Small intestine (tissue), 7 donors: ENCODE data around the gene ADI1. TPM values are rescaled to one million over a fixed set of nuclear protein-coding genes. Genes with fewer than 3 reads are reported as not detected.
A peak's percentile ranks its signal among the peaks of the same experiment; 100 is the strongest.

Experiments
- DNase-seq, 2 donors: peaks; one replicate each; pipeline versions ENCODE4 v3.0.0 to v3.0.0-alpha.2; 2013
- FAIRE-seq: peaks from 2 replicates; lab custom pipeline; 2012; peaks lifted over from hg19 to GRCh38; lab: Jason Lieb, UNC
- H3K27ac ChIP-seq, 3 donors: one replicate each; pipeline ENCODE4 v1.5.1; 2013; ENCODE audit warnings: low read length in 2 of 3, mild to moderate bottlenecking in 2 of 3, control low read depth in 1 of 3, inconsistent platforms in 1 of 3, low read depth in 1 of 3, moderate library complexity in 1 of 3
- H3K27me3 ChIP-seq, 3 donors: one replicate each; pipeline ENCODE4 v1.6.1; 2013; ENCODE audit warnings: low read length in 3 of 3, inconsistent platforms in 1 of 3; ENCODE audit not compliant: control insufficient read depth in 3 of 3, insufficient read depth in 3 of 3
- H3K36me3 ChIP-seq, 3 donors: one replicate each; pipeline ENCODE4 v1.6.1; 2013; ENCODE audit warnings: low read length in 3 of 3, inconsistent platforms in 1 of 3, low read depth in 1 of 3, mild to moderate bottlenecking in 1 of 3, moderate library complexity in 1 of 3; ENCODE audit not compliant: control insufficient read depth in 3 of 3, insufficient read depth in 2 of 3
- H3K4me1 ChIP-seq, 3 donors: one replicate each; pipeline ENCODE4 v1.6.1; 2013; ENCODE audit warnings: low read length in 2 of 3, inconsistent platforms in 1 of 3, low read depth in 1 of 3, mild to moderate bottlenecking in 1 of 3, moderate library complexity in 1 of 3; ENCODE audit not compliant: control insufficient read depth in 3 of 3, insufficient read depth in 2 of 3
- H3K4me3 ChIP-seq, 3 donors: one replicate each; pipeline ENCODE4 v1.5.1; 2013; ENCODE audit warnings: low read length in 3 of 3, control low read depth in 1 of 3, inconsistent platforms in 1 of 3, low read depth in 1 of 3, mild to moderate bottlenecking in 1 of 3, moderate library complexity in 1 of 3
- H3K9me3 ChIP-seq, 2 donors: one replicate each; pipeline ENCODE4 v1.6.1; 2013; ENCODE audit warnings: low read depth in 1 of 2, low read length in 1 of 2; ENCODE audit not compliant: control insufficient read depth in 2 of 2, insufficient read depth in 1 of 2
- WGBS, 3 donors: extraction: QIAGEN DNeasy Blood & Tissue Kit; methylation state at CpG; one replicate each; pipeline ENCODE4 v1.1.7; 2013; 5-methylcytosine and 5-hydroxymethylcytosine counted together
- polyA plus RNA-seq, 4 donors: library from polyadenylated mRNA; stranded (reverse) in 3 of 4; unstranded in 1 of 4; fragments of 200-250 nt in 3 of 4; fragments of 120-200 nt in 1 of 4; gene quantifications; one replicate each; pipeline versions ENCODE4 v1.2.1 to v1.2.3, GENCODE V29; 2013
- donor health status: healthy with polysubstance abuse.
- donor health status: control.
- donor health status: control.
- donor health status: Bipolar disorder and iron deficiency.
- donor health status: healthy.

ADI1 gene
- polyA plus RNA-seq, 4 donors, result 65.4 to 615 (median 197) TPM

DNA sequence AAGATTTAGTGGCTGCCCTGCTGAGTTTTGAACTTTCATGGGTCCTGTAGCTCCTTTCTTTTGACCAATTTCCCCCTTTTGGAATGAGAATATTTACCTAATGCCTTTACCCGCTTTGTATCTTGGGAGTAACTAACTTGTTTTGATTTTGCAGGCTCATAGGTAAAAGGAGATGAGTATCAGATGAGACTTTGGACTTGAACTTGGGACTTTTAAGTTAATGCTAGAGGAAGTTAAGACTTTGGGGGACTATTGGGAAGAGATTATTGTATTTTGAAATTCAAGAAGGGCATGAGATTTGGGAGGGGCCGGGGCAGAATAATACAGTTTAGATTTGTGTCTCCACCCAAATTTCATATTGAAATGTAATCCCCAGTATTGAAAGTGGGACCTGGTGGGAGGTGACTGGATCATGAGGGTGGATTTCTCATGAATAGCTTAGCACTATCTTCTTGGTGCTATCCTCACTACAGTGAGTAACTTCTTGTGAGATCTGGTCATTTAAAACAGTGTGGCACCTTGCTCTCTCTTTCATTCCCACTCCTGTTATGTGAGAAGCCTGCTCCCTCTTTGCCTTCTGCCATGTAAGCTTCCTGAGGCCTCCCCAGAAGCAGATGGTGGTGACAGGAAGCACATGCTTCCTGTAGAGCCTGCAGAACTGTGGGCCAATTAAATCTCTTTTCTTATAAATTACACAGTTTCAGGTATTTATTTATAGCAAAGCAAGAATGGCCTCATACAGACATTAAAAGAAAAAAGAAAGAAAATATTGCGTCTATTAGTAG, 6.1 kb downstream of the ADI1 start:
- H3K27me3 ChIP-seq, result no peaks in the 10 kb centered on the region
- 60 to 82% (median 67%) methylated on average over 3 of the region's 3 CpGs for WGBS, 3 donors
- H3K9me3 ChIP-seq, result peaks cover 0 to 15% of the 10 kb centered on the region in 2 donors
- H3K4me1 ChIP-seq, result peaks cover 5 to 13% (median 7%) of the 10 kb centered on the region in 3 donors
- H3K36me3 ChIP-seq, result peaks cover 7 to 30% (median 15%) of the 10 kb centered on the region in 3 donors
- H3K27ac ChIP-seq, result peak overlapping the region in 1 of 3 donors; percentile 64
- DNase-seq (peak; percentile 52 to 73), FAIRE-seq (no peak)
- no peak overlapping the region for H3K4me3 ChIP-seq

DNA sequence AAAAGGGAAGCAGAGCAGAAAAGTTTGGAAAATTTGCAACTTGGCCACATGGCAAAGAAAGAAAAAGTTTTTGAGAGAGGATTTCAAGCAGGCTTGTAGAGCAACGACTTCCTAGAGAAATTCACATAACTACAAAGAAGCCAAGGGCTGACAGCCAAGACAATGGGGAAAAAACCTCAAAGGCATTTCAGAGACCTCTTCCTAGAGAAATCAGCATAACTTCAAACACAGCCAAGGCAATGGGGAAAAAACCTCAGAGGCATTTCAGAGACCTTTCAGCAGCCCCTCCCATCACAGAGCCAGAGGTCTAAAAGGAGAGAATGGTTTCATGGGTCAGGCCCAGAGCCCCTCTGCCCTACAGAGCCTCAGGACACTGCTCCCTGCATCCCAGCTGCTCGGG, 7.2 kb downstream of the ADI1 start:
- H3K9me3 ChIP-seq, result peaks cover 0 to 15% of the 10 kb centered on the region in 2 donors
- FAIRE-seq (no peak), DNase-seq (no peak)
- peaks cover 7 to 28% (median 15%) of the 10 kb centered on the region in 3 donors for H3K36me3 ChIP-seq
- peaks cover 5 to 13% (median 7%) of the 10 kb centered on the region in 3 donors for H3K4me1 ChIP-seq
- WGBS, 3 donors, result 71 to 89% (median 85%) methylated on average over 2 of the region's 2 CpGs
- H3K4me3 ChIP-seq, result no peak overlapping the region
- no peak overlapping the region for H3K27ac ChIP-seq
- no peaks in the 10 kb centered on the region for H3K27me3 ChIP-seq

DNA sequence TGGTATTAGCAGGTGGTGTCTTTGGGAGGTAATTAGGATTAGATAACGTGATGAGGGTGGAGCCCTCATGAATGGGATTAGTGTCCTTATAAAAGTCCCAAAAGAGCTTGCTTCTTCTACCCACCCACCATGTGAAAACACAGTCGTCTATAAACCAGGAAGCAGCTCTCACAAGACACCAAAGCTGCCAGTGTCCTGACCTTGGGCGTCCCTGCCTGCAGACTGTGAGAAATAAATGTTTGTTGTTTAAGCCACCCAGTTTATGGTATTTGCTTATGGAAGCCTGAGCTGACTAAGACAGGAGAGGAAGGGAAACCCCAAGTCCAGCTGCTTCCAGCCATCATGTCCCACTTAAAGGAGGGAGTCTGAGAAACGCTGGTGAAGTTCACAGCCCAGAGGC, 13.6 kb downstream of the ADI1 start:
- Histone ChIP-seq H3K27me3 (no peaks in the 10 kb centered on the region), H3K4me3 (no peak overlapping the region), H3K36me3 (peaks cover 3 to 34% (median 17%) of the 10 kb centered on the region in 3 donors), H3K27ac (no peak overlapping the region), H3K4me1 (no peaks in the 10 kb centered on the region), H3K9me3 (peaks cover 0 to 4% of the 10 kb centered on the region in 2 donors)
- WGBS, 3 donors, result 38 to 46% (median 41%) methylated on average over 4 of the region's 4 CpGs
- peak; percentile 33 to 51 for DNase-seq
- FAIRE-seq, result no peak

DNA sequence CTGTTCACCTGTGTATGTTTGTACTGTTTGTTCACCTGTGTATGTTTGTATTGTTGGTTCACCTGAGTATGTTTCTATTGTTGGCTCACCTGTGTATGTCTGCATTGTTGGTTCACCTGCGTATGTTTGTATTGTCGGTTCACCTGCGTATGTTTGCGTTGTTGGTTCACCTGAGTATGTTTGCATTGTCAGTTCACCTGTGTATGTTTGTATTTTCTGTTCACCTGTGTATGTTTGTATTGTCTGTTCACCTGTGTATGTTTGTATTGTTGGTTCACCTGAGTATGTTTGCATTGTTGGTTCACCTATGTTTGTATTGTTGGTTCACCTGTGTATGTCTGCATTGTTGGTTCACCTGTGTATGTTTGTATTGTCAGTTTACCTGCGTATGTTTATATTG, 14.6 kb downstream of the ADI1 start:
- FAIRE-seq (no peak), DNase-seq (no peak)
- H3K4me3 ChIP-seq, result no peak overlapping the region
- WGBS, 3 donors, result 94 to 99% (median 96%) methylated on average over 5 of the region's 5 CpGs
- H3K36me3 ChIP-seq, result peaks cover 7 to 38% (median 24%) of the 10 kb centered on the region in 3 donors
- no peaks in the 10 kb centered on the region for H3K4me1 ChIP-seq
- H3K27ac ChIP-seq, result no peak overlapping the region
- peaks cover 0 to 4% of the 10 kb centered on the region in 2 donors for H3K9me3 ChIP-seq
- no peaks in the 10 kb centered on the region for H3K27me3 ChIP-seq

DNA sequence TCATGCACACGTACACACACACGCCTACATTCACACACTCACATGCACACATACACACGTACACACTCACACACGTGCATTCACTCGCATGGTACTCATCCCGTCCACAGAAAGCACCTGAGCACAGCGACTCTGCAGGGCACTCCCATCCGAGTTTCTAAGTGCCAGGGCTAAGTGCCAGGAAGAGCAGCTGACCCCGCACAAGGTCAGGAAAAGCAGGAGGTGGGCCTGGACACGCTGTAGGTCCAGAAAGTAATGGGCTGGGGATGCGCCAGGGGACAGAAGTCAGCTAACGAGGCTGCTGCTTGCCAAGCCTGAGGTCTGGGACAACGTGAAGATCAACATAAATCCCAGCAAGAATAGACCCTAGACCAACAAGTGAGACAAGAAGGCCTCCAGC, 15.8 kb downstream of the ADI1 start:
- Histone ChIP-seq H3K27me3 (no peaks in the 10 kb centered on the region), H3K4me3 (no peak overlapping the region), H3K27ac (no peak overlapping the region), H3K4me1 (no peaks in the 10 kb centered on the region), H3K36me3 (peaks cover 10 to 43% (median 32%) of the 10 kb centered on the region in 3 donors), H3K9me3 (peaks cover 0 to 1% of the 10 kb centered on the region in 2 donors)
- DNase-seq (no peak), FAIRE-seq (no peak)
- 82 to 95% (median 95%) methylated on average over 13 of the region's 13 CpGs for WGBS, 3 donors

DNA sequence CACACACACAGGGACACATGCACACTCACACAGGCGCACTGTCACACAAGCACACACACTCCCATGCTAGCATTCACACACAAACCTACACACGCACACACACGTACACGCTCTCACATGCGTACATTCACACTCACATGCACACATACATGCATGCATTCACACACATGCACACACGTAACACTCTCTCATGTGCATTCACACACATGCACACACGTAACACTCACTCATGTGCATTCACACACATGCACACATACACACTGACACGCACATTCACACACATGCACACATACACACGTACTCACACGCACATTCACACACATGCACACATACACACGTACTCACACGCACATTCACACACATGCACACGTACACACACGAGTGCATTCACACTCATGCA, 16.3 kb downstream of the ADI1 start:
- DNase-seq, result no peak
- Histone ChIP-seq H3K27ac (no peak overlapping the region), H3K4me3 (no peak overlapping the region), H3K4me1 (no peaks in the 10 kb centered on the region), H3K9me3 (no peaks in the 10 kb centered on the region), H3K36me3 (peaks cover 10 to 45% (median 35%) of the 10 kb centered on the region in 3 donors), H3K27me3 (no peaks in the 10 kb centered on the region)
- WGBS, 3 donors, result 91 to 98% (median 94%) methylated on average over 14 of the region's 14 CpGs
- no peak for FAIRE-seq

DNA sequence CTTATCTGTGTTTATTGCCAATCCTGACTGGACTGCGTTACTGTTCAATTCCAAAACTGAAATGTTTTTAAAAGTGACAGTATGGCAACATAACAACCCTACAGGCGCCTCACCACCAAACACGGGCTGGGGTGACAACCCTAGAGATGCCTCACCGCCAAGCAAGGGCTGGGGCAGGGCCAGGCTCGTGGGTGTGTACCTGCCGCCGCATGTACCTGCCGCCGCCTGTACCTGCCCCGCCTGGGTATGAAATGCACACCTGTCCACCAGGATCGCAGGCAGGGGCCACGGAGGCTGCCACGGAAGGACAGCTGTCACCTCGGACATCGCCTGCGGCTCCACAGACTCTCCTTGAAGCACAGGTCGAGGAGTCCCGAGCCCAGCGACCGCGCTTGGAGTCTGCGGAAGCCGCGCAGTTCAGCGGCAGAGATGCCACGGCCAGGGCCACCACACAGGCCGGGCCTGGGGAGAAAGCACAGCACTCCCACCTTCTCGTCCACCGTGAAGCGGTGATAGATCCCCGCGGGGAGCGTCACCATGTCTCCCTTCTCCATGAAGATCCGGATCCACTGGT, 18.9 kb downstream of the ADI1 start:
- H3K9me3 ChIP-seq, result no peaks in the 10 kb centered on the region
- 89 to 94% (median 93%) methylated on average over 32 to 34 of the region's 34 CpGs for WGBS, 3 donors
- H3K27me3 ChIP-seq, result no peaks in the 10 kb centered on the region
- peaks cover 13 to 51% (median 38%) of the 10 kb centered on the region in 3 donors for H3K36me3 ChIP-seq
- no peak for FAIRE-seq
- no peaks in the 10 kb centered on the region for H3K4me1 ChIP-seq
- no peak overlapping the region for H3K4me3 ChIP-seq
- DNase-seq, result no peak
- no peak overlapping the region for H3K27ac ChIP-seq

DNA sequence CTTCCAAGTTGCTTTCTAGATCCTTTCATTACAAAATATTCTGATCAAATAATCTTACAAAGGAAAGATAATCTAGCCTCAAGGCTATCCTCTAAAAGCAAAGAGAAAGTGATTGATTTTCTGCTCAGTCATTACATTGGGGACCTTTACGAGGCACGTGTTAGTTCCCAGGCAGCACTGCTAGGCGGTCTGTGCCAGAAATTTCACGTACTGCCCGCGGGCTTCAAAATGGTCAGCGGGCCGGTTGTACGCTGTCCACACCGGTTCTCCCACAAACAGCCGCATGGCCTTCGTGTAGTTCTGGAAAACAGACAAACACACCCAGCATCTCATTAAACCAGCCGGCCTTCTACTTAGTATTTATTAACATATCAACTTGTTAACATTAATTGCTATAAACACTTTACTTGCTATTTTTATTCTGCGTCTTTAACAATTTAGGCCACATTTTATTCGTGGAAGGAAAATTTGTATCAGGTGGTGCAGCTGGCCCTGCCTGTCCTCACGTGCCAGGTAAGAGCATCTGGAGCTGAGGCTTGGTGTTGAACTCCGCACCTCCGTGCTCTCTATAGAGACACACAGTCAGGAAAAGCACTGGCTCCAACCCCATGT, 20.4 kb downstream of the ADI1 start:
- no peaks in the 10 kb centered on the region for H3K27me3 ChIP-seq
- no peak overlapping the region for H3K4me3 ChIP-seq
- H3K4me1 ChIP-seq, result no peaks in the 10 kb centered on the region
- H3K9me3 ChIP-seq, result no peaks in the 10 kb centered on the region
- peaks cover 10 to 51% (median 24%) of the 10 kb centered on the region in 3 donors for H3K36me3 ChIP-seq
- no peak for FAIRE-seq
- WGBS, 3 donors, result 93 to 96% (median 95%) methylated on average over 18 of the region's 18 CpGs
- no peak overlapping the region for H3K27ac ChIP-seq
- DNase-seq, result no peak
